ENCODE data around the gene MISP.

MISP gene

GRCh38 chr19:795691-796581, 45.0 kb downstream of the MISP start:
- peak overlapping the region in 6 of 7 experiments; percentile 79 to 97 (median 82) for H3K4me3 ChIP-seq (ENCODE audit: control insufficient read depth in 1 of 7, extremely low read depth in 1 of 7, insufficient read depth in 4 of 7, low read depth in 2 of 7, low read length in 6 of 7)
- POLR2A ChIA-PET, result interaction anchor here (1.2 kb wide), 1 partner anchor 22 kb away, joined by 4 read pairs; no protein-coding TSS in a partner anchor
- H3K4me1 ChIP-seq (ENCODE audit: control extremely low read depth in 1 of 4, control insufficient read depth in 4 of 4, insufficient read depth in 4 of 4, low read length in 3 of 4), result peaks cover 0 to 43% (median 39%) of the 10 kb centered on the region in 4 experiments
- 87% methylated on average over 39 of the region's 39 CpGs for WGBS (ENCODE audit: insufficient coverage)
- DNase-seq, result no peak
- no peaks in the 10 kb centered on the region for H3K9me3 ChIP-seq (ENCODE audit: control extremely low read depth in 1 of 5, control insufficient read depth in 4 of 5, insufficient read depth in 2 of 5, low read depth in 1 of 5, low read length in 4 of 5)
- CTCF ChIA-PET, result interaction anchor here (1.1 kb wide), 1 partner anchor 12 kb away, joined by 5 read pairs; no protein-coding TSS in a partner anchor
- H3K27ac ChIP-seq (ENCODE audit: insufficient read depth in 1 of 2, low read depth in 1 of 2, low read length in 2 of 2, poor library complexity in 1 of 2, severe bottlenecking in 2 of 2), result peak overlapping the region in 1 of 2 experiments; percentile 68
- peaks cover 0 to 28% (median 6%) of the 10 kb centered on the region in 4 experiments for H3K36me3 ChIP-seq (ENCODE audit: control insufficient read depth in 4 of 4, insufficient read depth in 4 of 4, low read length in 3 of 4)
- no peaks in the 10 kb centered on the region for H3K27me3 ChIP-seq (replicated peaks in 2 of 5; ENCODE audit: control insufficient read depth in 4 of 5, insufficient read depth in 5 of 5, low read length in 4 of 5)

GRCh38 chr19:796692-797527, 46.0 kb downstream of the MISP start, which contains the start of gene PTBP1:
PTBP1 (plus strand) TSS chr19:797452; CDS start chr19:797498, 46 bp downstream.
- H3K9me3 ChIP-seq (ENCODE audit: control extremely low read depth in 1 of 5, control insufficient read depth in 4 of 5, insufficient read depth in 2 of 5, low read depth in 1 of 5, low read length in 4 of 5), result no peaks in the 10 kb centered on the region
- H3K27me3 ChIP-seq (replicated peaks in 2 of 5; ENCODE audit: control insufficient read depth in 4 of 5, insufficient read depth in 5 of 5, low read length in 4 of 5), result no peaks in the 10 kb centered on the region
- ChIA-PET CTCF (interaction anchor here (1.1 kb wide), 1 partner anchor 13 kb away, joined by 5 read pairs; no protein-coding TSS in a partner anchor), POLR2A (interaction anchor here (1.2 kb wide), 1 partner anchor 21 kb away, joined by 4 read pairs; no protein-coding TSS in a partner anchor)
- WGBS (ENCODE audit: insufficient coverage), result 1% methylated on average over 68 of the region's 83 CpGs
- peaks cover 0 to 37% (median 11%) of the 10 kb centered on the region in 4 experiments for H3K36me3 ChIP-seq (ENCODE audit: control insufficient read depth in 4 of 4, insufficient read depth in 4 of 4, low read length in 3 of 4)
- peaks cover 0 to 47% (median 42%) of the 10 kb centered on the region in 4 experiments for H3K4me1 ChIP-seq (ENCODE audit: control extremely low read depth in 1 of 4, control insufficient read depth in 4 of 4, insufficient read depth in 4 of 4, low read length in 3 of 4)
- peak within 1 kb of the TSS; percentile 67 to 97 (median 86) for H3K4me3 ChIP-seq (ENCODE audit: control insufficient read depth in 1 of 7, extremely low read depth in 1 of 7, insufficient read depth in 4 of 7, low read depth in 2 of 7, low read length in 6 of 7)
- peak; percentile 100 for DNase-seq
- peak within 1 kb of the TSS; percentile 77 to 88 for H3K27ac ChIP-seq (ENCODE audit: insufficient read depth in 1 of 2, low read depth in 1 of 2, low read length in 2 of 2, poor library complexity in 1 of 2, severe bottlenecking in 2 of 2)

GRCh38 chr19:797528-798414, 46.9 kb downstream of the MISP start:
- DNase-seq, result peak; percentile 61 to 86 (median 84)
- ChIA-PET CTCF (no interaction called here), POLR2A (no interaction called here)
- Histone ChIP-seq H3K4me1 (ENCODE audit: control extremely low read depth in 1 of 4, control insufficient read depth in 4 of 4, insufficient read depth in 4 of 4, low read length in 3 of 4) (peaks cover 0 to 48% (median 39%) of the 10 kb centered on the region in 4 experiments), H3K9me3 (ENCODE audit: control extremely low read depth in 1 of 5, control insufficient read depth in 4 of 5, insufficient read depth in 2 of 5, low read depth in 1 of 5, low read length in 4 of 5) (no peaks in the 10 kb centered on the region), H3K27me3 (replicated peaks in 2 of 5; ENCODE audit: control insufficient read depth in 4 of 5, insufficient read depth in 5 of 5, low read length in 4 of 5) (no peaks in the 10 kb centered on the region), H3K36me3 (ENCODE audit: control insufficient read depth in 4 of 4, insufficient read depth in 4 of 4, low read length in 3 of 4) (peaks cover 0 to 46% (median 12%) of the 10 kb centered on the region in 4 experiments), H3K4me3 (ENCODE audit: control insufficient read depth in 1 of 7, extremely low read depth in 1 of 7, insufficient read depth in 4 of 7, low read depth in 2 of 7, low read length in 6 of 7) (peak overlapping the region; percentile 47 to 97 (median 86)), H3K27ac (ENCODE audit: insufficient read depth in 1 of 2, low read depth in 1 of 2, low read length in 2 of 2, poor library complexity in 1 of 2, severe bottlenecking in 2 of 2) (peak overlapping the region; percentile 77 to 88)
- 0% methylated on average over 104 of the region's 129 CpGs for WGBS (ENCODE audit: insufficient coverage)

GRCh38 chr19:798415-799075, 47.6 kb downstream of the MISP start:
- peak overlapping the region; percentile 64 to 88 for H3K27ac ChIP-seq (ENCODE audit: insufficient read depth in 1 of 2, low read depth in 1 of 2, low read length in 2 of 2, poor library complexity in 1 of 2, severe bottlenecking in 2 of 2)
- DNase-seq, result no peak
- POLR2A ChIA-PET, result no interaction called here
- H3K36me3 ChIP-seq (ENCODE audit: control insufficient read depth in 4 of 4, insufficient read depth in 4 of 4, low read length in 3 of 4), result peaks cover 0 to 54% (median 18%) of the 10 kb centered on the region in 4 experiments
- peak overlapping the region; percentile 47 to 97 (median 86) for H3K4me3 ChIP-seq (ENCODE audit: control insufficient read depth in 1 of 7, extremely low read depth in 1 of 7, insufficient read depth in 4 of 7, low read depth in 2 of 7, low read length in 6 of 7)
- peaks cover 0 to 48% (median 39%) of the 10 kb centered on the region in 4 experiments for H3K4me1 ChIP-seq (ENCODE audit: control extremely low read depth in 1 of 4, control insufficient read depth in 4 of 4, insufficient read depth in 4 of 4, low read length in 3 of 4)
- WGBS (ENCODE audit: insufficient coverage), result 1% methylated on average over 41 of the region's 44 CpGs
- no peaks in the 10 kb centered on the region for H3K9me3 ChIP-seq (ENCODE audit: control extremely low read depth in 1 of 5, control insufficient read depth in 4 of 5, insufficient read depth in 2 of 5, low read depth in 1 of 5, low read length in 4 of 5)
- no peaks in the 10 kb centered on the region for H3K27me3 ChIP-seq (replicated peaks in 2 of 5; ENCODE audit: control insufficient read depth in 4 of 5, insufficient read depth in 5 of 5, low read length in 4 of 5)
- CTCF ChIA-PET, result interaction anchor here (1.5 kb wide), 1 partner anchor 29 kb away, joined by 4 read pairs; no protein-coding TSS in a partner anchor

GRCh38 chr19:799076-799881, 48.4 kb downstream of the MISP start:
- Histone ChIP-seq H3K27me3 (replicated peaks in 2 of 5; ENCODE audit: control insufficient read depth in 4 of 5, insufficient read depth in 5 of 5, low read length in 4 of 5) (no peaks in the 10 kb centered on the region), H3K36me3 (ENCODE audit: control insufficient read depth in 4 of 4, insufficient read depth in 4 of 4, low read length in 3 of 4) (peaks cover 0 to 61% (median 24%) of the 10 kb centered on the region in 4 experiments), H3K4me1 (ENCODE audit: control extremely low read depth in 1 of 4, control insufficient read depth in 4 of 4, insufficient read depth in 4 of 4, low read length in 3 of 4) (peaks cover 0 to 48% (median 39%) of the 10 kb centered on the region in 4 experiments), H3K4me3 (ENCODE audit: control insufficient read depth in 1 of 7, extremely low read depth in 1 of 7, insufficient read depth in 4 of 7, low read depth in 2 of 7, low read length in 6 of 7) (peak overlapping the region; percentile 47 to 97 (median 86)), H3K27ac (ENCODE audit: insufficient read depth in 1 of 2, low read depth in 1 of 2, low read length in 2 of 2, poor library complexity in 1 of 2, severe bottlenecking in 2 of 2) (peak overlapping the region in 1 of 2 experiments; percentile 88), H3K9me3 (ENCODE audit: control extremely low read depth in 1 of 5, control insufficient read depth in 4 of 5, insufficient read depth in 2 of 5, low read depth in 1 of 5, low read length in 4 of 5) (no peaks in the 10 kb centered on the region)
- 35% methylated on average over 17 of the region's 28 CpGs for WGBS (ENCODE audit: insufficient coverage)
- peak in 1 of 3 donors; percentile 14 for DNase-seq
- ChIA-PET CTCF (interaction anchor here (1.5 kb wide), 1 partner anchor 30 kb away, joined by 4 read pairs; no protein-coding TSS in a partner anchor), POLR2A (no interaction called here)
